ENCODE data around the gene SIPA1.

GRCh38 chr11:65695459-65696241 lies 57.7 kb downstream of the SIPA1 start:
- no peak for TF ChIP-seq POLR2AphosphoS5 (IDR thresholded peaks at IDR 0.05; ENCODE audit: borderline replicate concordance, low read depth, low read length)
- no peak for TF ChIP-seq EZH2 (IDR thresholded peaks at IDR 0.05)
- TF ChIP-seq FOXP2 (optimal IDR thresholded peaks at IDR 0.05; ENCODE audit: control extremely low read depth, extremely low read length, insufficient read depth), result no peak
